ENCODE measurements around the gene NDUFS5. TPM values are rescaled to one million over a fixed set of nuclear protein-coding genes. Genes with fewer than 3 reads are reported as not detected.
"Not testable (repeated sequence)": the region's sequence is repeated elsewhere in the genome, so short reads cannot be mapped to it uniquely, and the experiment has no call there.

Gene NDUFS5
- total RNA-seq, 2 experiments from 2014 or later = 122 to 142 TPM

DNA sequence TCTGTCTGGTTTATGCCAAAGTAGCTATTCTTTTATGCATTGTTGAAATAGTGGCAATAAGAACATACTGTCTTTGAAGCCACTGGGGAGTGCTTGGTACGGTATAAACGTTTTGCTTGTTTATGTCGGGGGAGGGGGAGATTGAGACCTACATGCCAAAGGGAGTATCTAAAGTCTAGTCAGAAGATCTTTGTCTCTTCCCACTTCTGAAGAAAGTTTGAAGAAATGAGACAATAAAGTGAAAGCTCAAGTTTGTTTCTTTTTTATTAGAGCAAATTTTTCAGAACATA is 28.3 kb upstream of the NDUFS5 start:
- H3K27ac Mint-ChIP-seq = peak overlapping the region; percentile 80
- CTCF ChIA-PET = no interaction called here
- ATAC-seq = no peak
- H3K4me3 Mint-ChIP-seq = no peak overlapping the region
- no peaks in the 10 kb centered on the region for H3K27me3 Mint-ChIP-seq
- H3K9me3 Mint-ChIP-seq (ENCODE audit: low read depth) = no peaks in the 10 kb centered on the region
- no peak for DNase-seq
- H3K4me1 Mint-ChIP-seq = peaks cover 69% of the 10 kb centered on the region
- peaks cover 52% of the 10 kb centered on the region for H3K36me3 Mint-ChIP-seq

DNA sequence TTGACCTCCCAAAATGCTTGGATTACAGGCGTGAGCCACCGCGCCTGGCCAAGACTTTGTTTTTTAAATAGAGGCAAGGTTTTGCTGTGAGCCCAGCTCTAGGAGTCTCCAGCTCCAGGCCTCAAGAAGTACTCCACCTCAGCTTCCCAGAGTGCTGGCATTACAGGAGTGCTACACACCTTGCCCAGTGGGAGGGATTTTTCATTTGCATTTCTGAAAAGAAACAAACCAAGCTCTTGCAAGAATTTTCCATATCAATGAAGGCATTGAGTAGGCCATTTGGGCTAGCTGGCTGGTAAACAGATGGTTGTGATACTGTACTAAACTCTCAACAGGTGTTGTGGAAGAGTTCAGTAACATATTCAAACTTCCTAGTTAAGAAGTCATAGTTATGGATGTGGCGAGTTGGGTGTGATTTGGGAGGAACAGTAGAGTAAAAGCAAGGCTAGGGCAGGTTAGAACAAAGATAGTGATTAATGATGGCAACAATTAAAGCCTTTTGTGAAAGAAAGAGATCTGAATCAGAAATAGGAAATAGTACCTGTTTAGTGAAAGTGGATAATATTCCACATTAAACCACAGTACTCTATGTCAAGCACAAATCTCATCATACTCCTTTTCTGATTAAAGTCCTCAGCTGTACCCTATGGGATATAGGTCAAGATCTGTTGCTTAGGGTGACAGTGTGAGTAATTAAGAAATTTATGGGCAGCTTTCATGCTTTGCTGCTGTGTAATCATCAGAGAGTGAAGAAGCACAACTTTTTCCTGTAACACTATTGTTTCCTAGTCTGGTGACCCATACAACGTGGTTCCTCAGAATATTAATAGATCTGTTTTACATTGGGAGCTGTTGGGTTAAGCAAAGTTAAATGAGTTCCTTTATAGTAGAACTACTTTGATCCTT is 24.4 kb upstream of the NDUFS5 start:
- H3K27ac Mint-ChIP-seq = peak overlapping the region; percentile 4
- DNase-seq = no peak
- no peaks in the 10 kb centered on the region for H3K9me3 Mint-ChIP-seq (ENCODE audit: low read depth)
- H3K36me3 Mint-ChIP-seq = peaks cover 61% of the 10 kb centered on the region
- peaks cover 53% of the 10 kb centered on the region for H3K4me1 Mint-ChIP-seq
- H3K4me3 Mint-ChIP-seq = no peak overlapping the region
- CTCF ChIA-PET = interaction anchor here (1.3 kb wide), 1 partner anchor 575 kb away, joined by 4 read pairs; the partner anchor contains the start of gene PABPC4
- no peak for ATAC-seq
- no peaks in the 10 kb centered on the region for H3K27me3 Mint-ChIP-seq

- no peaks in the 10 kb centered on the region for H3K27me3 Mint-ChIP-seq
- H3K27ac Mint-ChIP-seq = peak overlapping the region; percentile 37
- ATAC-seq (no peak), DNase-seq (no peak)
- CTCF ChIA-PET = interaction anchor here (1.3 kb wide), 1 partner anchor 573 kb away, joined by 4 read pairs; the partner anchor contains the start of gene PABPC4
- no peak overlapping the region for H3K4me3 Mint-ChIP-seq
- peaks cover 65% of the 10 kb centered on the region for H3K36me3 Mint-ChIP-seq
- no peaks in the 10 kb centered on the region for H3K9me3 Mint-ChIP-seq (ENCODE audit: low read depth)
- peaks cover 39% of the 10 kb centered on the region for H3K4me1 Mint-ChIP-seq
Observed at GRCh38 chr1:39003281-39003680, 22.9 kb upstream of the NDUFS5 start.

DNA sequence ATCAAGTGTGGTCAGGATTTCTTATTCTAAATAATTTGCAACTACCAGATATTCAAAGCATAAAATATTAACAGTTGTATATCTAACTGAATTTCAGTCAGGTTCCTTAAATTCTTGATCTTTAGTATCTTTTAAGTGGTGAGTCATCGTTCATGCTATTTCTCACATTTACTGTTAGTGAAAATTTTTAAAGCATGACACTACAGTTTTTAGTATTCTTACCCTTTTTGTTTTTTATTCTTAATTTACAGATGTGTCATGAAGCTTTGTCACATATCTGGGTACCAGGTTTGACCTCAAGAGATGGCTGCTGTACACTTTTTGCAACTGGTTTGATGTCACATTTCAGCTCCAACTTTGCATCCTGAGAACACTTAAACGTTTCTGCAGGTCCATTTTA is 22.4 kb upstream of the NDUFS5 start:
- no peaks in the 10 kb centered on the region for H3K9me3 Mint-ChIP-seq (ENCODE audit: low read depth)
- peak overlapping the region; percentile 37 for H3K27ac Mint-ChIP-seq
- CTCF ChIA-PET = no interaction called here
- peaks cover 38% of the 10 kb centered on the region for H3K4me1 Mint-ChIP-seq
- peak; percentile 27 for ATAC-seq
- peaks cover 68% of the 10 kb centered on the region for H3K36me3 Mint-ChIP-seq
- H3K4me3 Mint-ChIP-seq = no peak overlapping the region
- no peaks in the 10 kb centered on the region for H3K27me3 Mint-ChIP-seq
- DNase-seq = no peak

DNA sequence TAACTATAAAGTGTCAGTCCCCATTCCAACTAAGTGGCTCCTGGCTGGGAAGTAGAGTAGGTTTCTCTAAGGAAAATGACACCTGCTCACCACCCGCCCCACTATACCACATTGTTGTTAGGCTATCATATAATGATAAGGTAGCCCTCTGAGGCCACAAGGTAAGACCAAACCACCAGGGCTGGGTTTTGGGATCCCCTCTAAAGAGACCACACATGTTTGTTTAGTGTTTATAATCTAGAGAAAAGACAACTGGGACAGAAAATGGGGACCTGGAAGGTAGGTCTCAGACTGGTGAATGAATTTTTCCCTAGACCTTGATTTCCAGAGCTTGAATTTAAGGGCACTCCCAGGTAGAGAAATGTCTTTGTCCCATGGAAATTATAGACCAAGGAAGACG is 19.9 kb upstream of the NDUFS5 start:
- CTCF ChIA-PET = interaction anchor here (0.7 kb wide), 1 partner anchor 36 kb away, joined by 3 read pairs; no protein-coding TSS in a partner anchor
- Mint-ChIP-seq H3K9me3 (ENCODE audit: low read depth) (no peaks in the 10 kb centered on the region), H3K36me3 (peaks cover 56% of the 10 kb centered on the region), H3K4me1 (peaks cover 28% of the 10 kb centered on the region), H3K4me3 (no peak overlapping the region), H3K27ac (no peak overlapping the region), H3K27me3 (no peaks in the 10 kb centered on the region)
- ATAC-seq (no peak), DNase-seq (no peak)

GRCh38 chr1:39006726-39007645 is 19.2 kb upstream of the NDUFS5 start:
- Mint-ChIP-seq H3K4me3 (no peak overlapping the region), H3K27ac (no peak overlapping the region), H3K9me3 (ENCODE audit: low read depth) (no peaks in the 10 kb centered on the region), H3K27me3 (no peaks in the 10 kb centered on the region), H3K36me3 (peaks cover 55% of the 10 kb centered on the region), H3K4me1 (peaks cover 23% of the 10 kb centered on the region)
- no peak for DNase-seq
- CTCF ChIA-PET = no interaction called here
- no peak for ATAC-seq

- H3K9me3 Mint-ChIP-seq (ENCODE audit: low read depth); H3K4me3 Mint-ChIP-seq; ATAC-seq; H3K27ac Mint-ChIP-seq; H3K4me1 Mint-ChIP-seq; H3K27me3 Mint-ChIP-seq; CTCF ChIA-PET; DNase-seq: not testable (repeated sequence)
- H3K36me3 Mint-ChIP-seq = peaks cover 11% of the 10 kb centered on the region
Observed at GRCh38 chr1:39014956-39015355, 11.2 kb upstream of the NDUFS5 start.

DNA sequence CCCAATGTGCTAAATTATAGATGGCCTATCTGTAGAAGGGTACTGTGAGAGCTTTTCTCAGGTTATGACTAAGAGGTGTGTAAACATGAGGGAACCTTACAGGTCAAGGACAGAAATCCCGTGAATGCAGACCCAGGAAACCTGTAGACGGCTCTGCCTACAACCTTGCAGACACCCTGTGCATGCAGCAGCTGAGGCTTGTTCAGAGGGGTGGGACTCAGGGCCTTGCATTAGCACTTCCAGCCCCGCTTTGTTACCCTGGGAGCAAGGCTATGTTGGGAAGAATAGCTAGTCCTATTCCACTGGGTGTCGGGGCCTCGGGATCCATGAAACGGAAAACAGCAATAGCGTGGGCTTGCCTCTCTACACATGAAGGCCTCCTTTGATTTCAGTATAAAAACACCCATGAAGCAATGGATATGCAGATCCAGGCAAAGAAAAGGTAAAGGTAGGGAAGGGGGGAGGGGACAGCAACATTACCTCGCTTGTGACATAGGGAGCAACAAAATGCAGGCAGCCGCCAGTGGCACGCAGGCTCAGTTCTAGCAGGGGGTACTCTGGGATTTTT is 9.5 kb upstream of the NDUFS5 start:
- no peaks in the 10 kb centered on the region for H3K9me3 Mint-ChIP-seq (ENCODE audit: low read depth)
- H3K27me3 Mint-ChIP-seq = no peaks in the 10 kb centered on the region

GRCh38 chr1:39017266-39017665 is 8.9 kb upstream of the NDUFS5 start:
- Mint-ChIP-seq H3K4me1 (no peaks in the 10 kb centered on the region), H3K9me3 (ENCODE audit: low read depth) (no peaks in the 10 kb centered on the region), H3K4me3 (no peak overlapping the region), H3K27ac (no peak overlapping the region), H3K27me3 (no peaks in the 10 kb centered on the region), H3K36me3 (peaks cover 3% of the 10 kb centered on the region)
- no peak for ATAC-seq
- DNase-seq = no peak
- CTCF ChIA-PET = interaction anchor here (0.6 kb wide), 1 partner anchor 80 kb away, joined by 4 read pairs; no protein-coding TSS in a partner anchor

More for the DNA sequence above, 9.5 kb upstream of the NDUFS5 start:
- H3K27ac Mint-ChIP-seq = no peak overlapping the region
- peaks cover 8% of the 10 kb centered on the region for H3K36me3 Mint-ChIP-seq
- CTCF ChIA-PET = no interaction called here
- DNase-seq (no peak), ATAC-seq (no peak)
- H3K4me1 Mint-ChIP-seq = no peaks in the 10 kb centered on the region
- H3K4me3 Mint-ChIP-seq = no peak overlapping the region

GRCh38 chr1:39020494-39020893 is 5.7 kb upstream of the NDUFS5 start:
- H3K36me3 Mint-ChIP-seq; H3K27me3 Mint-ChIP-seq; ATAC-seq; H3K4me1 Mint-ChIP-seq; DNase-seq; H3K27ac Mint-ChIP-seq; H3K9me3 Mint-ChIP-seq (ENCODE audit: low read depth); H3K4me3 Mint-ChIP-seq; CTCF ChIA-PET: not testable (repeated sequence)

- ATAC-seq = no peak
- no peak overlapping the region for H3K27ac Mint-ChIP-seq
Observed at GRCh38 chr1:39021426-39021825, 4.7 kb upstream of the NDUFS5 start.

DNA sequence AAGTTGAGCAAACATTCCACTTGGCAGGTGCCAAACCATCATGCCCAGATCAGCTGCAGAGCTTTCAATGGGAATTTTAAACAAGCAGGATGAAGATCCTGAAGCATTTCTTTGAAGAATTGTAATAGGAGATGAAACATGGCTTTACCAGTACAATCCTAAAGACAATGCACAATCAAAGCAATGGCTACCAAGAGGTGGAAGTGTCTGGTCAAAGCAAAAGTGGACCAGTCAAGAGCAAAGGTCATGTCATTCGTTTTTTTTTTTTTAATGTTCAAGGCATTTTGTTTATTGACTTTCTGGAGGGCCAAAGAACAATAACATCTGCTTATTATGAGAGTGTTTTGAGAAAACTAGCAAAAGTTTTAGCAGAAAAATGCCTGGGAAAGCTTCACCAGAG is 3.0 kb upstream of the NDUFS5 start:
- Mint-ChIP-seq H3K4me3 (no peak overlapping the region), H3K9me3 (ENCODE audit: low read depth) (peaks cover 4% of the 10 kb centered on the region), H3K27ac (no peak overlapping the region), H3K27me3 (no peaks in the 10 kb centered on the region), H3K36me3 (peaks cover 2% of the 10 kb centered on the region), H3K4me1 (peaks cover 19% of the 10 kb centered on the region)
- ATAC-seq = no peak
- CTCF ChIA-PET = no interaction called here
- no peak for DNase-seq

More at GRCh38 chr1:39021426-39021825, 4.7 kb upstream of the NDUFS5 start:
- CTCF ChIA-PET = no interaction called here
- peaks cover 13% of the 10 kb centered on the region for H3K4me1 Mint-ChIP-seq
- H3K36me3 Mint-ChIP-seq = no peaks in the 10 kb centered on the region
- H3K27me3 Mint-ChIP-seq = no peaks in the 10 kb centered on the region
- H3K4me3 Mint-ChIP-seq = no peak overlapping the region
- peaks cover 4% of the 10 kb centered on the region for H3K9me3 Mint-ChIP-seq (ENCODE audit: low read depth)
- no peak for DNase-seq

GRCh38 chr1:39026866-39027507 is 837 bp downstream of the NDUFS5 start:
- peaks cover 4% of the 10 kb centered on the region for H3K9me3 Mint-ChIP-seq (ENCODE audit: low read depth)
- H3K27me3 Mint-ChIP-seq = no peaks in the 10 kb centered on the region
- H3K4me3 Mint-ChIP-seq = peak overlapping the region; percentile 93
- peak overlapping the region; percentile 96 for H3K27ac Mint-ChIP-seq
- DNase-seq (no peak), ATAC-seq (no peak)
- CTCF ChIA-PET = interaction anchor here (0.6 to 1.5 kb wide), 8 partner anchors 13 to 1168 kb away, joined by 3 to 8 read pairs (median 4); partner anchors contain the start of gene MTF1
- H3K4me1 Mint-ChIP-seq = peaks cover 34% of the 10 kb centered on the region
- H3K36me3 Mint-ChIP-seq = peaks cover 25% of the 10 kb centered on the region
